SKM-1 (cell line): ENCODE results near the gene ARHGEF6.

ENCODE experiments used
- DNase-seq: peaks from one replicate; lab custom pipeline; 2025; ENCODE audit not compliant: unreplicated experiment; lab: John Stamatoyannopoulos, UW

ARHGEF6 gene

GRCh38 chrX:136747003-136747986, 33.4 kb downstream of the ARHGEF6 start:
- DNase-seq = peak; percentile 6

- DNase-seq = peak; percentile 31
Observed at GRCh38 chrX:136745215-136746173, 35.2 kb downstream of the ARHGEF6 start.

- peak; percentile 3 for DNase-seq
Observed at GRCh38 chrX:136742721-136743379, 37.9 kb downstream of the ARHGEF6 start.

GRCh38 chrX:136738049-136738729, 42.5 kb downstream of the ARHGEF6 start:
- DNase-seq = no peak

GRCh38 chrX:136736690-136737089, 44.0 kb downstream of the ARHGEF6 start:
- no peak for DNase-seq

GRCh38 chrX:136735601-136736000, 45.1 kb downstream of the ARHGEF6 start:
- DNase-seq = no peak

- no peak for DNase-seq
Observed at GRCh38 chrX:136733613-136734012, 47.1 kb downstream of the ARHGEF6 start.

GRCh38 chrX:136731798-136732197, 48.9 kb downstream of the ARHGEF6 start:
- no peak for DNase-seq

GRCh38 chrX:136731207-136731782, 49.4 kb downstream of the ARHGEF6 start:
- no peak for DNase-seq

- DNase-seq = no peak
Observed at GRCh38 chrX:136728393-136728792, 52.3 kb downstream of the ARHGEF6 start.

GRCh38 chrX:136725441-136726104, 55.2 kb downstream of the ARHGEF6 start:
- DNase-seq = no peak

- DNase-seq = no peak
Observed at GRCh38 chrX:136718091-136718490, 62.6 kb downstream of the ARHGEF6 start.

GRCh38 chrX:136714626-136715599, 65.8 kb downstream of the ARHGEF6 start:
- no peak for DNase-seq

GRCh38 chrX:136712650-136713310, 68.0 kb downstream of the ARHGEF6 start:
- no peak for DNase-seq

GRCh38 chrX:136711147-136711546, 69.6 kb downstream of the ARHGEF6 start:
- no peak for DNase-seq

- DNase-seq = no peak
Observed at GRCh38 chrX:136710325-136710951, 70.3 kb downstream of the ARHGEF6 start.

GRCh38 chrX:136708348-136708747, 72.4 kb downstream of the ARHGEF6 start:
- no peak for DNase-seq
